SH-SY5Y (cell line): Measurements from ENCODE around the gene IMMP2L.

Experiments used
- GATA2 ChIP-seq: IDR thresholded peaks from 2 replicates; pipeline ENCODE4 v1.6.1; 2011; ENCODE audit warnings: mild to moderate bottlenecking, low read depth, low read length
- GATA3 ChIP-seq: IDR thresholded peaks from 2 replicates; pipeline ENCODE4 v1.6.1; 2011; ENCODE audit warnings: low read depth, mild to moderate bottlenecking, low read length, moderate library complexity

GRCh38 chr7:111150709-111151108, 411.6 kb downstream of the IMMP2L start:
- TF ChIP-seq GATA3 (peak; percentile 52; the same call in 1 of the 2 replicates), GATA2 (peak; percentile 52)
